ENCODE measurements around the gene COMMD4. TPM values are rescaled to one million over a fixed set of nuclear protein-coding genes. Genes with fewer than 3 reads are reported as not detected.

COMMD4 gene
- total and polyA plus RNA-seq, 7 donors: 37.8 to 115 (median 54.3) TPM

DNA sequence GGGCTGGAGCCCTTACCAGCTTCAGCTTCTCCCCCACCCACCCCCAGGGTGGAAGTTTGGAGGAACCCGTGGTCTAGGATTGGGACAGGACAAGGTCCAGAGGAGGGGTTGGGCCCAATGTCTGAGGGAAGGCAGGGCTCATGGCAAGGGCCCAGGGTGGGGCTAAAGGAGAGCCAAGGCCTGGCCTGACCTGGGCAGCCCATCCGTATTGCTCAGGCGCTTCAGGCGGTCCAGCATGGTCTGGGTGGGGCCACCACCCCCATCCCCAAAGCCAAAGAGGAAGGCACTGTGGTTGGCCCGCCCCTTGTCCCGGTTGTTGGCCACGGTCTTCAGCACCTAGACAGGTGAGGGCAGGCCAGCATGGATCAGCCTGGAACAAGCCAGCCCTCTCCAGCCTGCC is 25.0 kb downstream of the COMMD4 start:
- peaks cover 24 to 97% (median 55%) of the 10 kb centered on the region in 4 donors for H3K36me3 ChIP-seq
- no peak overlapping the region for H3K27ac ChIP-seq
- TF ChIP-seq POLR2A (IDR thresholded peaks at IDR 0.05): no peak
- TF ChIP-seq POLR2AphosphoS5 (IDR thresholded peaks at IDR 0.05): no peak
- TF ChIP-seq, protein P1, sequence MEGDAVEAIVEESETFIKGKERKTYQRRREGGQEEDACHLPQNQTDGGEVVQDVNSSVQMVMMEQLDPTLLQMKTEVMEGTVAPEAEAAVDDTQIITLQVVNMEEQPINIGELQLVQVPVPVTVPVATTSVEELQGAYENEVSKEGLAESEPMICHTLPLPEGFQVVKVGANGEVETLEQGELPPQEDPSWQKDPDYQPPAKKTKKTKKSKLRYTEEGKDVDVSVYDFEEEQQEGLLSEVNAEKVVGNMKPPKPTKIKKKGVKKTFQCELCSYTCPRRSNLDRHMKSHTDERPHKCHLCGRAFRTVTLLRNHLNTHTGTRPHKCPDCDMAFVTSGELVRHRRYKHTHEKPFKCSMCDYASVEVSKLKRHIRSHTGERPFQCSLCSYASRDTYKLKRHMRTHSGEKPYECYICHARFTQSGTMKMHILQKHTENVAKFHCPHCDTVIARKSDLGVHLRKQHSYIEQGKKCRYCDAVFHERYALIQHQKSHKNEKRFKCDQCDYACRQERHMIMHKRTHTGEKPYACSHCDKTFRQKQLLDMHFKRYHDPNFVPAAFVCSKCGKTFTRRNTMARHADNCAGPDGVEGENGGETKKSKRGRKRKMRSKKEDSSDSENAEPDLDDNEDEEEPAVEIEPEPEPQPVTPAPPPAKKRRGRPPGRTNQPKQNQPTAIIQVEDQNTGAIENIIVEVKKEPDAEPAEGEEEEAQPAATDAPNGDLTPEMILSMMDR (IDR thresholded peaks at IDR 0.05): no peak
- TF ChIP-seq EP300 (IDR thresholded peaks at IDR 0.05): no peak
- 85 to 88% methylated on average over 7 of the region's 7 CpGs for WGBS, 2 donors
- H3K9me3 ChIP-seq: no peaks in the 10 kb centered on the region
- H3K4me1 ChIP-seq: no peaks in the 10 kb centered on the region
- no peak overlapping the region for H3K4me3 ChIP-seq
- no peak for DNase-seq
- no peaks in the 10 kb centered on the region for H3K27me3 ChIP-seq
- intact Hi-C loops (cut with DNase I): loop anchor here (10.0 kb wide), 1 partner anchor 214 kb away; the partner anchor contains the start of gene PTPN9

DNA sequence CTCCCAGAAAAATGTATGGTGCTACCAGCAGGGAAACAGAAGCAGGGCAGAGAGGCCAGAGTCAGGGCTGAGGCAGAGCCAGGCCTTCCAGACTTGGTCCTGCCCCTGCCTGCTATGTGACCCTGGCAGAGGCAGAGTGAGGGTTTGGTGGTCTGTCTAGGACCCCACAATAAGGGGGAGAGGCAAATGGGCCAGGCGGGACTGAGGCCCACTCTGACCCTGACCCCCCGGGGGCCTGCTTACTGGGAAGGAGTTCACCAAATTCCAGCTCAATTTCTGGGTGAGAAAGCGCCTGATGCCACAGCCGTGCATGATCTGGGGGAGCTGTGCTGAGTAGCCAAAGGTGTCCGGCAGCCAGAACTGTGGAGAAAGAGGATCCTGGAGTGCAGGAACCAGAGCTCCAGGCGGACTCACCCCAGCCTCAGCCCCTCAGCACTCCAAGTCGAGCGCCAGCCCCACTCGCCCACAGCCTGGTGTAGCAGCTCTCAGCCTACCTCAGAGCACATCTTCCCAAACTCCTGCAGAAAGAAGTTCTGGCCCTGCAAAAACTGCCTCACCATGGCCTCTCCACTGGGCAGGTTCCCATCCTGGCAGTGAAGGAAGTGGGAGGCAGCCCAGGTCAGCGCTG is 25.6 kb downstream of the COMMD4 start:
- 96 to 97% methylated on average over 10 of the region's 10 CpGs for WGBS, 2 donors
- peaks cover 18 to 97% (median 56%) of the 10 kb centered on the region in 4 donors for H3K36me3 ChIP-seq
- H3K4me3 ChIP-seq: no peak overlapping the region
- peaks cover 0 to 1% (median 0%) of the 10 kb centered on the region in 4 donors for H3K4me1 ChIP-seq
- intact Hi-C loops (cut with DNase I): loop anchor here (10.0 kb wide), 1 partner anchor 213 kb away; the partner anchor contains the start of gene PTPN9
- H3K9me3 ChIP-seq: no peaks in the 10 kb centered on the region
- no peaks in the 10 kb centered on the region for H3K27me3 ChIP-seq
- TF ChIP-seq EP300 (IDR thresholded peaks at IDR 0.05) (no peak), POLR2AphosphoS5 (IDR thresholded peaks at IDR 0.05) (no peak), POLR2A (IDR thresholded peaks at IDR 0.05) (no peak)
- TF ChIP-seq, protein P1 (IDR thresholded peaks at IDR 0.05): no peak
- DNase-seq: no peak
- H3K27ac ChIP-seq: no peak overlapping the region

DNA sequence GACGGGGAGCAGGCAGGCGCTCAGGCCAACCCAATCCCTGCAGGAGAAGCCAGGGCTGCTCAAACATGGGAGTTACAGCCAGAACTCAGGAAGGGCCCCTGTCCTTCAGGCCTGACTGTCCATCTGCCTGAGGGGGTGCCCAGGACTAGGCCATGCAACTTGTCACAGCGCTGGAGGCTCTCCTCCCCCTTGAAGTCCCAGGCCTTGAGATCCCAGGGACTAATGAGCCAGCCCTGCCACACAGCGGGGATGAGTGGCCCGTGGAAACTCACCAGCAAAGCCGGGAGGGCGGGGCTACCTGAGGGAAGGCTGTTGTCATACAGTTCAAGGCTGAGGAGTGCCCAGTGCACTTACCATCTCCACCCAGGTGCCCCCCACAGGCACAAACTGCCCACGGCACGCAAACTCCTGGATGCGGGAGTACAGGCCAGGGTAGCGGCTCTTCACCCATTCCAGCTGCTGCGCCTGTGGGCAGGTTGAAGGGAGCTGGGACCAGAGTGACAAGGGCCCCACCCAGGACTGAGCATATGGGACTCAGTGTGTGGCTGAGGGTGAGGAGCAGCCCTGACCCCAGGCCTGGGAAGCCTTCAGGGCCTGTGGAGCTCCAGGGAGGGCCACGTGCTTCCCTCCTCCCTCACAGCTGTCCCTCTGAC is 26.3 kb downstream of the COMMD4 start:
- intact Hi-C loops (cut with DNase I): loop anchor here (10.0 kb wide), 1 partner anchor 213 kb away; the partner anchor contains the start of gene PTPN9
- TF ChIP-seq EP300 (IDR thresholded peaks at IDR 0.05) (no peak), POLR2A (IDR thresholded peaks at IDR 0.05) (no peak)
- no peak overlapping the region for H3K4me3 ChIP-seq
- H3K36me3 ChIP-seq: peaks cover 15 to 97% (median 54%) of the 10 kb centered on the region in 4 donors
- H3K27me3 ChIP-seq: no peaks in the 10 kb centered on the region
- no peaks in the 10 kb centered on the region for H3K9me3 ChIP-seq
- WGBS, 2 donors: 90 to 92% methylated on average over 13 of the region's 13 CpGs
- peaks cover 0 to 8% (median 2%) of the 10 kb centered on the region in 4 donors for H3K4me1 ChIP-seq
- H3K27ac ChIP-seq: no peak overlapping the region
- DNase-seq: no peak

DNA sequence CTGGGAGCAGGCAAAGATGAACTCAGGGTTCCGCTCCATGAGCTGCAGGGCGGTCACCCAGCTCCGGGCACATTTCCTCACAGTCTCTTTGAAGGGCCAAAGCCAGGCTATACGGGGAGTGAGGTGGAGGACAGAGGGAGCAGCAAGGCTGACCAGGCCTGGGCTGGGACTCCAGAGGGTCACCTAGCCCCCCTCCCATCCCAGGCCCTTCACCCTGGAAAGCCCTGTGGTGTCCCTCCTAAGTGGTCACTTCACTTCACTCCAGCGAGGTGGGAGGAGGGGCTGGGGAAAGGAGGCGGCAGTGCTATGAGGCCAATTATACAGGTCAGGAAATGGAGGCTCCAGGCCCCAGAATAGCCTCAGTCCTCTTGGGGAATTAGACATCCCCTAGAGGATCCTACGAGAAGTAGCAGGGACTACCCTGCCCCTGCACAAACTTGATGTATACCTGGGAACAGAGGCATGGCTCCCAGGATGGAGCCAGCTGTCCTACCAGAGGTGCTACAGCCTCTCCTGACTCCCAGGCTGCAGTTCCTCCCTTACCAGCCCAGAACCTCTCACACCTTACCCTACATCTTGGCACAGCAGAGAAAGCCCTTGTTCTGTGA is 26.9 kb downstream of the COMMD4 start:
- no peak for DNase-seq
- intact Hi-C loops (cut with DNase I): loop anchor here (10.0 kb wide), 1 partner anchor 212 kb away; the partner anchor contains the start of gene PTPN9
- Histone ChIP-seq H3K4me3 (no peak overlapping the region), H3K9me3 (no peaks in the 10 kb centered on the region), H3K27me3 (no peaks in the 10 kb centered on the region), H3K27ac (no peak overlapping the region), H3K36me3 (peaks cover 15 to 95% (median 54%) of the 10 kb centered on the region in 4 donors), H3K4me1 (peaks cover 0 to 13% (median 8%) of the 10 kb centered on the region in 4 donors)
- 91 to 92% methylated on average over 7 of the region's 7 CpGs for WGBS, 2 donors
- TF ChIP-seq, protein P1 (IDR thresholded peaks at IDR 0.05): no peak
- TF ChIP-seq POLR2A (IDR thresholded peaks at IDR 0.05) (no peak), EP300 (IDR thresholded peaks at IDR 0.05) (no peak), POLR2AphosphoS5 (IDR thresholded peaks at IDR 0.05) (no peak)

DNA sequence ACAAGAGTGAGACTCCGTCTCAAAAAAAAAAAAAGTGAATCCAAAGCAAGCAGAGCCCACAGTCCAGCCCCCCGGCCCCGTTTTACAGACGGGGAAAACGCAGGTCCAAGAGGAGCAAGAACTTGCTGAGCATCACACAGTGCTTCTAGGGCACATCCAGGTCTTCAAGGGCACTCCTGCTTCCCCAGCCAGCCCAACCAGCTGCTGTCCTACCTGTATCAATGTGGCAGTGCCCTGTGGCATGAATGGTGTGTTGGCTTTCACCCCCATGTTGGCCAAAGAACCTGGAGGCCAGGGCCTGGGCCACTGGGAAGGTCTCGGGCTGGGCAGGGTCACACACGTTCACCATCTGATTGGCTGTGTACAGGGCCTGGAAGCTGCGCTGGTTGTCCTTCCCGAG is 27.9 kb downstream of the COMMD4 start:
- H3K9me3 ChIP-seq: no peaks in the 10 kb centered on the region
- peaks cover 15 to 85% (median 47%) of the 10 kb centered on the region in 4 donors for H3K36me3 ChIP-seq
- intact Hi-C loops (cut with DNase I): loop anchor here (10.0 kb wide), 1 partner anchor 211 kb away; the partner anchor contains the start of gene PTPN9
- no peak for DNase-seq
- H3K27me3 ChIP-seq: no peaks in the 10 kb centered on the region
- peaks cover 0 to 14% (median 10%) of the 10 kb centered on the region in 4 donors for H3K4me1 ChIP-seq
- 94 to 97% methylated on average over 9 of the region's 9 CpGs for WGBS, 2 donors
- H3K4me3 ChIP-seq: no peak overlapping the region
- H3K27ac ChIP-seq: no peak overlapping the region
- TF ChIP-seq EP300 (IDR thresholded peaks at IDR 0.05): no peak
- TF ChIP-seq, protein P1 (IDR thresholded peaks at IDR 0.05): no peak
- no peak for TF ChIP-seq POLR2AphosphoS5 (IDR thresholded peaks at IDR 0.05)
- no peak for TF ChIP-seq POLR2A (IDR thresholded peaks at IDR 0.05)
